K562 (cell line): Measurements from ENCODE around the gene SLC16A4. TPM values are rescaled to one million over a fixed set of nuclear protein-coding genes. Genes with fewer than 3 reads are reported as not detected.

Experiments used
- CC2D1A ChIP-seq: fragments of 450-650 bp; IDR thresholded peaks from 2 replicates; pipeline ENCODE4 v1.6.1; 2017; ENCODE audit warnings: mild to moderate bottlenecking
- CTBP1 ChIP-seq: fragments of 450-650 bp; IDR thresholded peaks from 2 replicates; pipeline ENCODE4 v1.6.1; 2016; ENCODE audit warnings: borderline replicate concordance
- ELF1 ChIP-seq: fragments of 200-800 bp; sonication (Bioruptor generic); IDR thresholded peaks from 2 replicates; pipeline ENCODE4 v1.6.1; 2016; ENCODE audit warnings: missing genetic modification characterization, missing compliant biosample characterization
- FOXM1 ChIP-seq, 2 experiments: fragments of 450-650 bp in 1 of 2; sonication (generic) in 1 of 2; formaldehyde crosslinking in 1 of 2; IDR thresholded peaks; 2 replicates each; pipeline versions ENCODE4 v1.6.1 to v1.9.0; 2017 to 2022; ENCODE audit warnings: low read depth in 2 of 2, mild to moderate bottlenecking in 2 of 2, missing genetic modification reagents in 1 of 2, moderate library complexity in 1 of 2
- HNRNPLL ChIP-seq: fragments of 200-400 bp; formaldehyde crosslinking; IDR thresholded peaks from 2 replicates; pipeline ENCODE4 v1.6.1; 2017; ENCODE audit warnings: low read length, low read depth, mild to moderate bottlenecking; ENCODE audit not compliant: poor library complexity, severe bottlenecking
- PML ChIP-seq: IDR thresholded peaks from 2 replicates; pipeline ENCODE4 v1.6.1; 2012; ENCODE audit warnings: low read length, inconsistent platforms
- POLR3A ChIP-seq: IDR thresholded peaks from 2 replicates; pipeline ENCODE4 v1.6.1; 2011; ENCODE audit warnings: borderline replicate concordance, mild to moderate bottlenecking, moderate library complexity; ENCODE audit not compliant: insufficient read length, insufficient read depth; ENCODE audit errors: extremely low read depth
- POU5F1 ChIP-seq: fragments of 150-350 bp; IDR thresholded peaks from 2 replicates; pipeline ENCODE4 v1.6.1; 2014; ENCODE audit warnings: borderline replicate concordance, low read length, low read depth, mild to moderate bottlenecking; ENCODE audit not compliant: partially characterized antibody
- SMAD3 ChIP-seq: fragments of 450-650 bp; formaldehyde crosslinking; conservative IDR thresholded peaks from 2 replicates; pipeline ENCODE4 v1.4.0; 2020; ENCODE audit warnings: mild to moderate bottlenecking
- SMAD4 ChIP-seq: fragments of 250-450 bp; sonication (Bioruptor Pico); conservative IDR thresholded peaks from 2 replicates; pipeline ENCODE4 v1.8.0; 2021; ENCODE audit warnings: inconsistent platforms, mild to moderate bottlenecking, moderate library complexity
- polyA plus RNA-seq, 8 experiments: library from polyadenylated mRNA; depleted of rRNA in 4 of 8; stranded (reverse) in 5 of 8; unstranded in 3 of 8; fragments of >200 nt; fragmentation: Nextera tagmentation in 2 of 8; fragmentation: Illumina TruSeq in 1 of 8; extraction: Ambion mirVana in 2 of 8; extraction: Trizol in 1 of 8; gene quantifications; 2 replicates each; pipeline versions ENCODE4 v1.2.1 to v1.2.3, GENCODE V29; 2011 to 2014; ENCODE audit warnings: inconsistent platforms in 1 of 8, missing spikeins in 1 of 8
- total RNA-seq, 7 experiments: library from RNA; depleted of rRNA in 6 of 7; stranded (reverse); fragments of >200 nt in 6 of 7; fragmentation: Illumina TruSeq in 2 of 7; extraction: Trizol in 2 of 7; gene quantifications; 2 replicates each; pipeline versions ENCODE4 v1.2.1 to v1.2.3, GENCODE V29; 2011 to 2021; ENCODE audit warnings: low replicate concordance in 1 of 7
- TF ChIP-seq, protein P1 (sequence below), 2 experiments: IDR thresholded peaks in 1 of 2; conservative IDR thresholded peaks in 1 of 2; 2 replicates each; pipeline ENCODE4 v1.6.1; 2016; ENCODE audit warnings: low read depth in 2 of 2, mild to moderate bottlenecking in 1 of 2, missing compliant biosample characterization in 1 of 2, missing genetic modification characterization in 1 of 2, moderate library complexity in 1 of 2
- TF ChIP-seq, protein P2 (sequence below): sonication (generic); formaldehyde crosslinking; IDR thresholded peaks from 2 replicates; pipeline ENCODE4 v1.8.1; 2023; ENCODE audit warnings: mild to moderate bottlenecking, missing genetic modification reagents
- TF ChIP-seq, protein P3 (sequence below): fragments of 450-650 bp; IDR thresholded peaks from 2 replicates; pipeline ENCODE4 v1.7.1; 2018; ENCODE audit warnings: mild to moderate bottlenecking, low read depth; ENCODE audit not compliant: partially characterized antibody
- TF ChIP-seq, protein P4 (sequence below): fragments of 450-650 bp; IDR thresholded peaks from 2 replicates; pipeline ENCODE4 v1.6.1; 2014; ENCODE audit warnings: low read depth, mild to moderate bottlenecking, moderate library complexity, borderline replicate concordance
- TF ChIP-seq, protein P5 (sequence below): fragments of 450-650 bp; IDR thresholded peaks from 2 replicates; pipeline ENCODE4 v1.6.1; 2016; ENCODE audit warnings: low read depth, mild to moderate bottlenecking, moderate library complexity
- TF ChIP-seq, protein P6 (sequence below): fragments of 450-650 bp; conservative IDR thresholded peaks from 2 replicates; pipeline ENCODE4 v1.6.1; 2016; ENCODE audit warnings: missing genetic modification characterization, low read depth, mild to moderate bottlenecking, missing compliant biosample characterization, moderate library complexity

Gene SLC16A4
- total and polyA plus RNA-seq, 9 of the 15 experiments (the other 6 are each of a cell fraction or from before 2014, with no cell fraction given) = 0.04 to 0.31 (median 0.18) TPM; not detected in 1

DNA sequence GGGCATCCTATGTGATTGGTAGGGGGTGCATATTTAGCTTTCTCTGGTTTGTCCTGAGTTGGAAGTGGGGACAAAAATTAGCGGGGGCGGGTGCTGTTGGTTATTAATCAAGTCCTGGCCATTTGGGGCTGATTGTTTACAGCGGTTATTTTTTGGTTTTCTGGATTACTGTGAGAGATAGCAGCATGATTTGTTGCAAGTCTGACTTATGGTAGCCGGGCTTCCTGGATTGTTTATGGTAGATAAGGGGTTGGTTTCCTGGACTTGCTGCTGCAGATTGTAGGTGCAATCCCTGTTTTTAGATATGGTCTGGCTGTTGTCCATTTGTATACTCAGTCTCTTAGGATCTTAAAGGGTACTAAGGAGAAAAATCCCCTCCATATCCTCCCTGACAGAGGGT lies 48.1 kb upstream of the SLC16A4 start (continued):
- TF ChIP-seq POU5F1 = no peak
- peak; percentile 74; the same call in 1 of the 2 replicates for TF ChIP-seq FOXM1 (IDR thresholded peaks at IDR 0.05; ENCODE audit: low read depth)
- TF ChIP-seq FOXM1 (CRISPR knock-in tag; IDR thresholded peaks at IDR 0.05; ENCODE audit: low read depth) = no peak
- TF ChIP-seq POLR3A = no peak
- TF ChIP-seq, protein P1, sequence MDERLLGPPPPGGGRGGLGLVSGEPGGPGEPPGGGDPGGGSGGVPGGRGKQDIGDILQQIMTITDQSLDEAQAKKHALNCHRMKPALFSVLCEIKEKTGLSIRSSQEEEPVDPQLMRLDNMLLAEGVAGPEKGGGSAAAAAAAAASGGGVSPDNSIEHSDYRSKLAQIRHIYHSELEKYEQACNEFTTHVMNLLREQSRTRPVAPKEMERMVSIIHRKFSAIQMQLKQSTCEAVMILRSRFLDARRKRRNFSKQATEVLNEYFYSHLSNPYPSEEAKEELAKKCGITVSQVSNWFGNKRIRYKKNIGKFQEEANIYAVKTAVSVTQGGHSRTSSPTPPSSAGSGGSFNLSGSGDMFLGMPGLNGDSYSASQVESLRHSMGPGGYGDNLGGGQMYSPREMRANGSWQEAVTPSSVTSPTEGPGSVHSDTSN (CRISPR knock-in tag; IDR thresholded peaks at IDR 0.05; ENCODE audit: low read depth) = no peak
- TF ChIP-seq, protein P1 (tag; conservative IDR thresholded peaks at IDR 0.05; ENCODE audit: low read depth) = peak; percentile 92
- TF ChIP-seq, protein P2, sequence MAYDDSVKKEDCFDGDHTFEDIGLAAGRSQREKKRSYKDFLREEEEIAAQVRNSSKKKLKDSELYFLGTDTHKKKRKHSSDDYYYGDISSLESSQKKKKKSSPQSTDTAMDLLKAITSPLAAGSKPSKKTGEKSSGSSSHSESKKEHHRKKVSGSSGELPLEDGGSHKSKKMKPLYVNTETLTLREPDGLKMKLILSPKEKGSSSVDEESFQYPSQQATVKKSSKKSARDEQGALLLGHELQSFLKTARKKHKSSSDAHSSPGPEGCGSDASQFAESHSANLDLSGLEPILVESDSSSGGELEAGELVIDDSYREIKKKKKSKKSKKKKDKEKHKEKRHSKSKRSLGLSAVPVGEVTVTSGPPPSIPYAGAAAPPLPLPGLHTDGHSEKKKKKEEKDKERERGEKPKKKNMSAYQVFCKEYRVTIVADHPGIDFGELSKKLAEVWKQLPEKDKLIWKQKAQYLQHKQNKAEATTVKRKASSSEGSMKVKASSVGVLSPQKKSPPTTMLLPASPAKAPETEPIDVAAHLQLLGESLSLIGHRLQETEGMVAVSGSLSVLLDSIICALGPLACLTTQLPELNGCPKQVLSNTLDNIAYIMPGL = no peak
- TF ChIP-seq, protein P3, sequence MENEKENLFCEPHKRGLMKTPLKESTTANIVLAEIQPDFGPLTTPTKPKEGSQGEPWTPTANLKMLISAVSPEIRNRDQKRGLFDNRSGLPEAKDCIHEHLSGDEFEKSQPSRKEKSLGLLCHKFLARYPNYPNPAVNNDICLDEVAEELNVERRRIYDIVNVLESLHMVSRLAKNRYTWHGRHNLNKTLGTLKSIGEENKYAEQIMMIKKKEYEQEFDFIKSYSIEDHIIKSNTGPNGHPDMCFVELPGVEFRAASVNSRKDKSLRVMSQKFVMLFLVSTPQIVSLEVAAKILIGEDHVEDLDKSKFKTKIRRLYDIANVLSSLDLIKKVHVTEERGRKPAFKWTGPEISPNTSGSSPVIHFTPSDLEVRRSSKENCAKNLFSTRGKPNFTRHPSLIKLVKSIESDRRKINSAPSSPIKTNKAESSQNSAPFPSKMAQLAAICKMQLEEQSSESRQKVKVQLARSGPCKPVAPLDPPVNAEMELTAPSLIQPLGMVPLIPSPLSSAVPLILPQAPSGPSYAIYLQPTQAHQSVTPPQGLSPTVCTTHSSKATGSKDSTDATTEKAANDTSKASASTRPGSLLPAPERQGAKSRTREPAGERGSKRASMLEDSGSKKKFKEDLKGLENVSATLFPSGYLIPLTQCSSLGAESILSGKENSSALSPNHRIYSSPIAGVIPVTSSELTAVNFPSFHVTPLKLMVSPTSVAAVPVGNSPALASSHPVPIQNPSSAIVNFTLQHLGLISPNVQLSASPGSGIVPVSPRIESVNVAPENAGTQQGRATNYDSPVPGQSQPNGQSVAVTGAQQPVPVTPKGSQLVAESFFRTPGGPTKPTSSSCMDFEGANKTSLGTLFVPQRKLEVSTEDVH = no peak
- no peak for TF ChIP-seq SMAD3 (CRISPR knock-in tag)
- TF ChIP-seq CTBP1 = peak; percentile 33; the same call in 1 of the 2 replicates
- peak; percentile 28; the same call in 1 of the 2 replicates for TF ChIP-seq CC2D1A
- TF ChIP-seq HNRNPLL = no peak
- TF ChIP-seq, protein P4, sequence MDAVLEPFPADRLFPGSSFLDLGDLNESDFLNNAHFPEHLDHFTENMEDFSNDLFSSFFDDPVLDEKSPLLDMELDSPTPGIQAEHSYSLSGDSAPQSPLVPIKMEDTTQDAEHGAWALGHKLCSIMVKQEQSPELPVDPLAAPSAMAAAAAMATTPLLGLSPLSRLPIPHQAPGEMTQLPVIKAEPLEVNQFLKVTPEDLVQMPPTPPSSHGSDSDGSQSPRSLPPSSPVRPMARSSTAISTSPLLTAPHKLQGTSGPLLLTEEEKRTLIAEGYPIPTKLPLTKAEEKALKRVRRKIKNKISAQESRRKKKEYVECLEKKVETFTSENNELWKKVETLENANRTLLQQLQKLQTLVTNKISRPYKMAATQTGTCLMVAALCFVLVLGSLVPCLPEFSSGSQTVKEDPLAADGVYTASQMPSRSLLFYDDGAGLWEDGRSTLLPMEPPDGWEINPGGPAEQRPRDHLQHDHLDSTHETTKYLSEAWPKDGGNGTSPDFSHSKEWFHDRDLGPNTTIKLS = no peak
- peak; percentile 70 for TF ChIP-seq ELF1 (tag)
- TF ChIP-seq, protein P5, sequence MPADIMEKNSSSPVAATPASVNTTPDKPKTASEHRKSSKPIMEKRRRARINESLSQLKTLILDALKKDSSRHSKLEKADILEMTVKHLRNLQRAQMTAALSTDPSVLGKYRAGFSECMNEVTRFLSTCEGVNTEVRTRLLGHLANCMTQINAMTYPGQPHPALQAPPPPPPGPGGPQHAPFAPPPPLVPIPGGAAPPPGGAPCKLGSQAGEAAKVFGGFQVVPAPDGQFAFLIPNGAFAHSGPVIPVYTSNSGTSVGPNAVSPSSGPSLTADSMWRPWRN = peak; percentile 96
- TF ChIP-seq PML = peak; percentile 63
- TF ChIP-seq SMAD4 = peak; percentile 82
- TF ChIP-seq, protein P6, sequence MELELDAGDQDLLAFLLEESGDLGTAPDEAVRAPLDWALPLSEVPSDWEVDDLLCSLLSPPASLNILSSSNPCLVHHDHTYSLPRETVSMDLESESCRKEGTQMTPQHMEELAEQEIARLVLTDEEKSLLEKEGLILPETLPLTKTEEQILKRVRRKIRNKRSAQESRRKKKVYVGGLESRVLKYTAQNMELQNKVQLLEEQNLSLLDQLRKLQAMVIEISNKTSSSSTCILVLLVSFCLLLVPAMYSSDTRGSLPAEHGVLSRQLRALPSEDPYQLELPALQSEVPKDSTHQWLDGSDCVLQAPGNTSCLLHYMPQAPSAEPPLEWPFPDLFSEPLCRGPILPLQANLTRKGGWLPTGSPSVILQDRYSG (tag) = no peak
